ENCODE measurements around the gene OBSL1. TPM values are rescaled to one million over a fixed set of nuclear protein-coding genes. Genes with fewer than 3 reads are reported as not detected.
A peak's percentile ranks its signal among the peaks of the same experiment; 100 is the strongest.

Gene OBSL1
- total RNA-seq, 1 donor from 2014 or later = 87.0 TPM

DNA sequence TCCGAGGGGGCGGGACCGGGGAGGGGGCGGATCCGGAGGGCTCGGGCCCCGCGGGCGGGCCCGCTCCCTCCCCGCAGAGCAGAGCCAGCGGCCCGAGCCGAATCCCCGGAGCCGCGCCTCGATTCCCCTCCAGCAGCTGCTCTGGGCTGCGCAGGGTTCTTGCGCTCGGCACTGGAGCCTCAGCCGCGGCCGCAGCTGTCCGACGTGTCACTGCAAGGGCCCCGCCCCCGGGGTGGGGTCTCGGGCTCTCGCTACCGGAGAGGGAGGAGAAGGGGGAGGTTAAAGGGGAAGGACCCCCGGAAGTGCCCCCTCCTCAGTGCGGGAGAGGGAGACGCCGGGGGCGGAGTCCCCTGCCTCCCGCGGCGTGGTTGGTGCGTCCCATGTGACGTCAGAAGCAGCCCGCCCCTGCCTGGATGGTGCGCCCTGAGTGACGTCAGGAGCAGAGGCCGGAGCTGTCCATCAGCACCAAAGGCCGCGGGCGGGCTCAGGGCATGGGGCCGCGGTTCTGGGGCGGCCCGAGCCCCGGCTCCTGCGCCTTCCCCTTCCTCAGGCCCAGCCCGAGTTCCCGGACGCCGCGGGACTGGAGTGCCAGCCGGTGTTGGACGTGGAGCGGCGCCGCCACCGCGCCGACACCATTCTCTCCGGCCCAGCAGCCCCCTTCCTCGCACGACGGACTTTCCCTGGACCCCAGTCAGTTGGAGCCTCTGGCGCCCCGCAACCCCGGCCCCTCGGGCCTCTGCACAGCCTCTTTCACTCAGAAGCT lies 27.6 kb downstream of the OBSL1 start, which contains the start of the genes CHPF and TMEM198:
CHPF (minus strand) TSS at position 214 of the 763 bp plus-strand sequence. CDS start 271 bp downstream, outside the sequence.
TMEM198 (plus strand) TSS at position 433 of the 763 bp plus-strand sequence. CDS start 700 bp downstream, outside the sequence.
- DNase-seq (ENCODE audit: low read depth) = peak; percentile 64
- H3K4me3 ChIP-seq (ENCODE audit: low read depth, low read length) = peak within 1 kb of the TSS; percentile 71
- no peak for TF ChIP-seq CTCF (conservative IDR thresholded peaks at IDR 0.05; ENCODE audit: low read depth, low read length)

DNA sequence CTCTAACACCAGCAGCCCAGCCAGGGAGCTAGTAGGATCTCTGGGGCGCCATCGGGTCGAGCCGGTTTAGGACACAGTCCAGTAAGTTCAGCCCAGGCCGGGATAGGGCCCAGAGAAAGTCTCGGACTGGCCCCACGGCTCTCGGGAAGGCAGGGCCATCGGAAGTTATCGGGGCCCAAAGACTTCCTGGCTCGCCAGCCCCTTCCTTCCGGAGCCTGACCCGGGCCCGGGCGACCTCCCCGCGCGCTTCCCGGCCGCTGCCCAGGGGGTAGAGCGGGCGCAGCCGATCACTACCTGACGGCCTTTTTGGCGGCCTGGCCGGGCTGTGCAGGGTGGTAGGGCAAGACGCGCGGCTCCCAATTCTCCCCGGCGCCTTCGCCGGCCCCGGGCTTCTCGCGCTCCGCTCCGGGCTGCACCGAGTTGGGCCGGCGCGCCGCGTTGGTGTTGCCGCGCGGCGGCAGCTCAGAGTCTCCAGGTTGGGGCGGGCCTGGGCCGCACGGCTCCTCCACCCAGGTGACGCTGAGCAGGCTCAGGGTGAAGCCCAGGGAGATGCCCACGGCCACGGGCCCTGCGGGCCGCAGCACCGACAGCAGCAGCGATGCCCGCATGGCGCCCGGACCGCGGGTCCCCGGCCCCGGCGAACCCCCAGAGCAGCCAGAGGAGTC lies 28.3 kb downstream of the OBSL1 start:
- peak overlapping the region; percentile 71 for H3K4me3 ChIP-seq (ENCODE audit: low read depth, low read length)
- no peak for TF ChIP-seq CTCF (conservative IDR thresholded peaks at IDR 0.05; ENCODE audit: low read depth, low read length)
- no peak for DNase-seq (ENCODE audit: low read depth)

DNA sequence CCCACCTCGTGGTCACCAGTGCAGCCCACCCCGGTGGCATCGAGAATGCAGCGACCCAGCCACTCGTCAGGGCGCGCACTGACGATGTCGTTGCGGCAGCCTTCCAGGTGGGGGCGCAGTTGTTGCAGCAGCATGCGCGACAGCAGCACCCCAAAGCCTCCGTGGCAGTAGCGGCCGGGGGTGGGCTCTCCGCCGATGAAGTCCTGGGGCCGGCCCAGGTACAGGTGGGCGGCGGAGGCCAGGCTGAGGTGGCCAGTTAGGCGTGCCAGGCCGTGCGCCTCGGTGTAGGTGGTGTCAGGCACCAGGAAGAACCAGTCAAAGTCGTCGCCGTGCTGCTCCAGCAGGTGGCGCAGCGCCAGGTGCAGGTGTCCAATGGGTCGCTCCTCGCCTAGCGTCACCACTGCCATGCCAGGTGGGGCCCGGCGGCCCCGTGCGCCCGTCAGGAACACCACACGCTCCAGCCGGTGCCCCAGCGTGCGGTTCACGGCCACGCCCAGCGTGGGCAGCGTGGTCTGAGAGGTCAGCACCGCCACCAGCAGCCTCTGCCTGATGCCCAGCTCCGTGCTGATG lies 29.6 kb downstream of the OBSL1 start:
- peak; percentile 96 for TF ChIP-seq CTCF (conservative IDR thresholded peaks at IDR 0.05; ENCODE audit: low read depth, low read length)
- DNase-seq (ENCODE audit: low read depth) = no peak
- H3K4me3 ChIP-seq (ENCODE audit: low read depth, low read length) = peak overlapping the region; percentile 71

DNA sequence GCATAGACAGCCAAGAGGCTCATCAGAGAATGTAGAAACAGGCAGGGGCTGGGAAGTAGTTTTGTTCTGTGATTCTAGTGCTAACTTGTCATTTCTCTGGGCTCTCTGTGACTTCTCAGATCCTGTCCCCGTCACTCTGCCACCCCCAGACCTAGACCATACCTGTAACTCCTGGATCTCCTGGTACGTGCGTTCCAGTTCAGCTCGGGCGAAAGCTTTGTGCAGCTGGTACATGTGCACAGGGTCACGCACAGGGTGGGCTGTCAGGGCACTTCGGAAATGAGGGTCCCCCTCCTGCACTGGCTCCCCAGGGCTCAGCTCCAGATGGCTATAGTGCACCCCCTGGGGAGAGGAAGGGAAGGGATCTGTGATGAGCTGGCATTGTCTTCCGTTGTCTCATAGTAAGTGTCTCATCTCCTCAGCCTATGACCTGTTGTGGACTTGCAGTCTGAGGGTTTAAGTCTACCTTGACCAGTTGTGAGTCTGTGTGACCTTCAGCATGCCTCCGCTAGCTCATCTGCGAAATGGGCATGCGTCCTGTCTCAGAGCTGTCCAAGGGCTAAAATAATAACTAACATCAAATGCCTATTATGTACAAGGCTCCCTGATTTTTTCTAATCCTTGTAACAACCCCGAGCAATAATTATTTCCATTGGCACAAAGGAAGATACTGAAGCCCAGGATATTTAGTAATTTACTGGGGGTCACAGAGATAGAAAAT lies 30.4 kb downstream of the OBSL1 start:
- no peak overlapping the region for H3K4me3 ChIP-seq (ENCODE audit: low read depth, low read length)
- TF ChIP-seq CTCF (conservative IDR thresholded peaks at IDR 0.05; ENCODE audit: low read depth, low read length) = no peak
- no peak for DNase-seq (ENCODE audit: low read depth)

DNA sequence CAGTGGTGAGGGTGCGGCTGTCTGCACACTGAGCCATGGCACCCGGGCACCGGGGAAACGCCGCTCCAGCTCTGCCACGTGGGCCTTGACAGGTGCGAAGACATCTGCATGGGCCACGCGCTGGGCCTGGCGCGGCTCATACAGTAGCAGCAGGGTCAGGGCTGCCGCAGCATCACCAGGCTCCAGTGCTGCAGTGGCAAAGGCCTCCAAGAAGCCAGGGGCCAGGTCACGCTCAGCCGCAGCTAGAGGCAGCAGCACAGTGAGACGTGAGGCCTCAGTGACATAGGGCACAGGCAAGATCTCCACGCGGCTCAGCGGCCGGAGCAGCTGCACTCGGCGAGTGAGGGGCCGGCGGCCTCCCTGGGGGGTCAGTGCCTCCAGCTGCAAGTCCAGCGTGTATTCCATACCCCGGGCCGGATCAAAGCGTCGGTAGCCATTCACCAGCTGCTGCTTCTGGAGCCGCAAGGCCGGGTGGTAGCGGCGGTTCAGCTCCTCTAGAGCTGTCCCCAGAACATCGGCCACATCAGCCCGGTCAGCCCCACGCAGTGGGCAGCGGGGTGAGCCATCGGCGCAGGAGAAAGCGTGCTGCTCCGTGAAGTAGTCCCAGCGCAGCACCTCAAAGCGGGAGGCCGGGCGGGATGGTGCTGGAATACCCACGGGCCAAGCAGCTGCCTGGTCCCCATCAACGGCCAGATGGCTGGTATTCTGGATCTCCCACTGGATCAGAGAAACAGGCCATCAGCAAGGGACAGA lies 31.2 kb downstream of the OBSL1 start:
- no peak for DNase-seq (ENCODE audit: low read depth)
- no peak for TF ChIP-seq CTCF (conservative IDR thresholded peaks at IDR 0.05; ENCODE audit: low read depth, low read length)
- no peak overlapping the region for H3K4me3 ChIP-seq (ENCODE audit: low read depth, low read length)
